Lower lobe of right lung (tissue), 2 donors: ENCODE measurements around the gene MPLKIP. TPM values are rescaled to one million over a fixed set of nuclear protein-coding genes. Genes with fewer than 3 reads are reported as not detected.
"Not testable (repeated sequence)": the region's sequence is repeated elsewhere in the genome, so short reads cannot be mapped to it uniquely, and the experiment has no call there.

Experiments
- ATAC-seq, 2 donors: fragments of 200-7000 bp; cut with Tn5 transposase; one replicate each; pipeline ENCODE4 v1.9.1; 2020 to 2022; ENCODE audit warnings: mild to moderate bottlenecking in 2 of 2, moderate library complexity in 2 of 2
- DNase-seq: peaks from one replicate; pipeline ENCODE4 v3.0.0-alpha.2; 2020
- H3K27ac ChIP-seq: fragments of 200-600 bp; one replicate; pipeline ENCODE4 v1.8.0; 2022
- H3K27me3 ChIP-seq: fragments of 200-600 bp; one replicate; pipeline ENCODE4 v1.8.0; 2022; ENCODE audit warnings: low read depth
- H3K36me3 ChIP-seq: fragments of 200-600 bp; one replicate; pipeline ENCODE4 v1.8.0; 2022; ENCODE audit warnings: mild to moderate bottlenecking
- H3K4me1 ChIP-seq: fragments of 200-600 bp; one replicate; pipeline ENCODE4 v1.8.0; 2022
- H3K4me3 ChIP-seq: fragments of 200-600 bp; one replicate; pipeline ENCODE4 v1.8.0; 2022; ENCODE audit warnings: mild to moderate bottlenecking
- H3K9me3 ChIP-seq: fragments of 200-600 bp; one replicate; pipeline ENCODE4 v1.8.0; 2022
- CTCF ChIP-seq: fragments of 200-600 bp; IDR thresholded peaks from one replicate; pipeline ENCODE4 v1.8.0; 2022; ENCODE audit warnings: antibody characterized with exemption, mild to moderate bottlenecking
- intact Hi-C: fragments of 100-400 bp; cut with DNase I; formaldehyde crosslinking; loops from one replicate; pipeline ENCODE4 v1.11.0; 2022
- total RNA-seq: library from RNA; stranded (reverse); fragmentation: NEBNext Ultra II Directional; extraction: Animal tissue kit (Norgen Biotek cat#: 25700); gene quantifications from one replicate; pipeline ENCODE4 v1.2.1, GENCODE V29; 2021
- donor health status: DM: no; HTN: yes; CAD: no; lungs with severe emphysema.

Gene MPLKIP
- total RNA-seq, 1 donor from 2014 or later = 28.5 TPM

GRCh38 chr7:40133561-40134427, 628 bp downstream of the MPLKIP start:
- intact Hi-C loops = no loop called here
- peak overlapping the region; percentile 87 for H3K4me3 ChIP-seq
- no peak for DNase-seq

GRCh38 chr7:40122940-40123254, 11.5 kb downstream of the MPLKIP start:
- DNase-seq (no peak), ATAC-seq (no peak)
- no peaks in the 10 kb centered on the region for H3K27me3 ChIP-seq
- no peak overlapping the region for H3K27ac ChIP-seq
- no peak overlapping the region for H3K4me3 ChIP-seq
- no peaks in the 10 kb centered on the region for H3K4me1 ChIP-seq
- H3K9me3 ChIP-seq = no peaks in the 10 kb centered on the region
- TF ChIP-seq CTCF = no peak
- intact Hi-C loops = no loop called here
- no peaks in the 10 kb centered on the region for H3K36me3 ChIP-seq

More at GRCh38 chr7:40133561-40134427, 628 bp downstream of the MPLKIP start:
- H3K9me3 ChIP-seq = no peaks in the 10 kb centered on the region
- TF ChIP-seq CTCF = no peak
- H3K27ac ChIP-seq = peak overlapping the region; percentile 91
- peak; percentile 76 to 85 for ATAC-seq
- H3K27me3 ChIP-seq = no peaks in the 10 kb centered on the region
- peaks cover 26% of the 10 kb centered on the region for H3K4me1 ChIP-seq
- no peaks in the 10 kb centered on the region for H3K36me3 ChIP-seq

- H3K4me3 ChIP-seq, intact Hi-C loops: not testable (repeated sequence)
Observed at GRCh38 chr7:40122100-40122939, 12.1 kb downstream of the MPLKIP start.

GRCh38 chr7:40120020-40120419, 14.4 kb downstream of the MPLKIP start:
- H3K4me1 ChIP-seq = no peaks in the 10 kb centered on the region
- no peak overlapping the region for H3K4me3 ChIP-seq
- ATAC-seq (no peak), DNase-seq (no peak)
- TF ChIP-seq CTCF = no peak
- no peaks in the 10 kb centered on the region for H3K9me3 ChIP-seq
- H3K27me3 ChIP-seq = no peaks in the 10 kb centered on the region
- H3K36me3 ChIP-seq = no peaks in the 10 kb centered on the region
- H3K27ac ChIP-seq = no peak overlapping the region
- intact Hi-C loops = no loop called here

More at GRCh38 chr7:40122100-40122939, 12.1 kb downstream of the MPLKIP start:
- not testable (repeated sequence) for H3K27me3 ChIP-seq, DNase-seq, H3K4me1 ChIP-seq, H3K27ac ChIP-seq, H3K36me3 ChIP-seq, ATAC-seq, H3K9me3 ChIP-seq

GRCh38 chr7:40118201-40118600, 16.2 kb downstream of the MPLKIP start:
- H3K36me3 ChIP-seq, H3K4me1 ChIP-seq, H3K27me3 ChIP-seq, H3K27ac ChIP-seq, intact Hi-C loops, H3K4me3 ChIP-seq, ATAC-seq, DNase-seq, H3K9me3 ChIP-seq: not testable (repeated sequence)

GRCh38 chr7:40117199-40117598, 17.2 kb downstream of the MPLKIP start:
- H3K9me3 ChIP-seq, ATAC-seq, H3K27ac ChIP-seq, DNase-seq, H3K36me3 ChIP-seq, H3K4me3 ChIP-seq, intact Hi-C loops, H3K27me3 ChIP-seq, H3K4me1 ChIP-seq: not testable (repeated sequence)

- no peak for ATAC-seq
- TF ChIP-seq CTCF = no peak
- intact Hi-C loops = no loop called here
Observed at GRCh38 chr7:40115936-40116335, 18.5 kb downstream of the MPLKIP start.

More at GRCh38 chr7:40115936-40116335, 18.5 kb downstream of the MPLKIP start:
- Histone ChIP-seq H3K4me1 (no peaks in the 10 kb centered on the region), H3K9me3 (no peaks in the 10 kb centered on the region), H3K36me3 (no peaks in the 10 kb centered on the region), H3K4me3 (no peak overlapping the region), H3K27me3 (no peaks in the 10 kb centered on the region), H3K27ac (no peak overlapping the region)
- no peak for DNase-seq
